ENCODE measurements around the gene DDHD1.

Gene DDHD1

DNA sequence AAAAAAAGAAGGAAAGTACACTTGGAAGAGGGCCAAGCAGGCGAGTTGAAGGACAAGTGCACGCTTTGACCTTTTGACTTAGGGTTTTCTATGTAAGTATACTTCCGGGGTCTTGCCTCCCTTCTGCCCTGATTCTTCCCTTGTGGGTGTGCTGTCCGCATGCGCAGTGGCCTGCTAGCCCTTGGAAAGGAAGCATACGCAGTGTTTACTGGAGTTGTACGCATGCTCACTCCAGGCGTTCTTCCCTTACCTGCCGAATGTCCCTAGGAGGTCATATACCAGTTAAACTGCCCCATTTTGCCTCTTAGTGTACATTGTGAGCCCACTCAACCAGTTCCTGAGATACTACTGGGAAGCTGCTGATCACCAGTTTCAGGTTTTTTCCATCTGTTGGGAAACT is 15.7 kb upstream of the DDHD1 start:
- Mint-ChIP-seq H3K4me1 (ENCODE audit: low read depth) (no peaks in the 10 kb centered on the region), H3K9me3 (no peaks in the 10 kb centered on the region), H3K27me3 (no peaks in the 10 kb centered on the region), H3K36me3 (ENCODE audit: low read depth) (peaks cover 3% of the 10 kb centered on the region), H3K27ac (no peak overlapping the region), H3K4me3 (no peak overlapping the region)

- H3K4me1 Mint-ChIP-seq (ENCODE audit: low read depth), result no peaks in the 10 kb centered on the region
- H3K27me3 Mint-ChIP-seq, result no peaks in the 10 kb centered on the region
- no peak overlapping the region for H3K27ac Mint-ChIP-seq
- H3K36me3 Mint-ChIP-seq (ENCODE audit: low read depth), result peaks cover 3% of the 10 kb centered on the region
- H3K9me3 Mint-ChIP-seq, result peaks cover 3% of the 10 kb centered on the region
- H3K4me3 Mint-ChIP-seq, result no peak overlapping the region
Measured at GRCh38 chr14:53167602-53168328, 14.6 kb upstream of the DDHD1 start.

GRCh38 chr14:53161758-53162435 is 8.8 kb upstream of the DDHD1 start:
- Mint-ChIP-seq H3K27me3 (no peaks in the 10 kb centered on the region), H3K27ac (no peak overlapping the region), H3K4me1 (ENCODE audit: low read depth) (no peaks in the 10 kb centered on the region), H3K36me3 (ENCODE audit: low read depth) (no peaks in the 10 kb centered on the region), H3K4me3 (no peak overlapping the region), H3K9me3 (peaks cover 3% of the 10 kb centered on the region)

DNA sequence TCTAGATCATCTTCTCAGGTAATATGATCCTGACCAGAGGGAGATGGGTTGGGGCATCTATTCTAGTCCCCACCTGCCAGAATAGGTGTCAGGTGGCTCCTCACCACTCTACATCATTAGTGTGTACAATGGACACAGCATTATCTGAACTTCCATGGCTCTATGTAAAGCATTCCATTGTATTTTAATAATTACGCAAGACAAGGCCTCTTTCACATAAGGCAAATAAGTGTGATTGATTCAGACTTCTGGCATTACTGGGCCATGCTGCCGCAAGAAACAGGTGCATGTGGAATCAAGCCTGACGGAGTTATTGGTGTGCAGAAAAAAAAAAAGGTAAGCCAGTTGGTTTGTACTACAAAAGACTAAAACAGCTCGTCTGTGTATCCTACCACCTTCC is 3.1 kb upstream of the DDHD1 start:
- no peak overlapping the region for H3K4me3 Mint-ChIP-seq
- no peak overlapping the region for H3K27ac Mint-ChIP-seq
- H3K27me3 Mint-ChIP-seq, result no peaks in the 10 kb centered on the region
- H3K9me3 Mint-ChIP-seq, result no peaks in the 10 kb centered on the region
- no peaks in the 10 kb centered on the region for H3K36me3 Mint-ChIP-seq (ENCODE audit: low read depth)
- H3K4me1 Mint-ChIP-seq (ENCODE audit: low read depth), result peaks cover 15% of the 10 kb centered on the region

- H3K36me3 Mint-ChIP-seq (ENCODE audit: low read depth), result peaks cover 3% of the 10 kb centered on the region
- H3K9me3 Mint-ChIP-seq, result no peaks in the 10 kb centered on the region
- peak overlapping the region; percentile 98 for H3K27ac Mint-ChIP-seq
- no peaks in the 10 kb centered on the region for H3K27me3 Mint-ChIP-seq
- H3K4me1 Mint-ChIP-seq (ENCODE audit: low read depth), result peaks cover 37% of the 10 kb centered on the region
- H3K4me3 Mint-ChIP-seq, result peak overlapping the region; percentile 100
Measured at GRCh38 chr14:53153702-53154112, 584 bp upstream of the DDHD1 start.

DNA sequence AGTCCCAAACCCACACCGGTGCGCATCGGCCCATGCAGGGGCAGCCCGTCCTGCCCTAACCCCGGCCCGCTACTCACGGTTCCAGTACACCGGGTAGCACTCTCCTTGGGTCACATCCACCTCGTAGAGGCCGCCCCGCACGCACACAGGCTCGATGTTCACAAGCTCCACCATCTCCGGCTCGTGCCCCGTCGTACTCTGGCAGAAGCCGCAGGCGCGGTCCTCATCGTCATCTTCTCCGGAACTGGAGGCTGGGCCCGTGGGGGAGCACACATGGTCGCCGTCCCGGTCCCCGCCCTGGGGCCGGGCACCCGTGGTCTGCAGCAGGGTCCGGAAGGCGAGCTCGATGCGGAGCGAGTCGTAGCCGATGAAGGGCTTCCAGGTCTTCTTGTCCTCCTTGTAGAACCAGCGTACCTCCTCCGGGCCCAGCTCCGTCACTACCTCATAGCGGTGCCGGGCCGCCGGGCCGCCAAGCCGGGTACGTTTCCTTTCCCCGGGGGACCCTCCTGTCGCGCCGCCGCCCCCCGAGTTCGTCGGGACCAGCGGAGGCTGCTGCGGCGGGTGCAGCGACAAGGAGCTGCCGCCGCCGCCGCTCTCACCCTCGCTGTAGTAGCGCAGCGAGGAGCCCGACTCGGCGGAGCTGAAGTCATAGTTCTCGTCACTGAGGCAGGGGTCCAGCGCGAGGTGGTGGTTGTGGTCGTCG is 788 bp downstream of the DDHD1 start:
- Mint-ChIP-seq H3K4me1 (ENCODE audit: low read depth) (peaks cover 51% of the 10 kb centered on the region), H3K27me3 (no peaks in the 10 kb centered on the region), H3K4me3 (peak overlapping the region; percentile 100), H3K9me3 (no peaks in the 10 kb centered on the region), H3K36me3 (ENCODE audit: low read depth) (peaks cover 5% of the 10 kb centered on the region), H3K27ac (peak overlapping the region; percentile 98)

DNA sequence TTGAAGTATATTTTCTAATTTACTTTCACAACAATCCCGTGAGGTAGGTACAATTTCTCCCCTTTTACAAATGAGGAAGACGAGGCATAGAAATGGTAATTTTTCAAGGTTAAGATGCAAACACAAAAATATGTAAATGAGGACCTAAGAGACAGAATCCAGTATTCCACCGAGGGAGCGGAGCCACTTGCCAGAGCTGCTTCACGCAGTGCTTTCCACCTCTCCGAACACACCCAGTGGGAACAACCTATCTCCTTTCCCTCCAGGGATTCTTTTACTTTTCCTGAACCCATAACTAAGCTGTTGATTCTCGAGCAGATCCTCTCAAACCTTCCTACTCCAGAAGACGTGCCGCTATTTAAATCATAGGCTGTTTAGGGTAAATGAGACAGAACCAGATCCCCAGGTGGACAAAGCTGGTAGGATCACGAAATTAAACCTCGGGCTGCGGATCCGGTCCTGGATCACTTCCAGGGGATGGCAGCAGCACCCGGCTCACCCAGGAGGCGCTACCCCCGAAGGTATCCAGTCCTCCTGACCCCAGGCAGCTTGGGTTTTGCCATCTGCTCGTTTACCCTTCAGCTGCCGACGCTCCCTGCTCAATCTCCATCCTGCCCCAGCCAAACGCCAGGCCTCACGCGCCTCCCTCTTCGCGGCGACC is 1.5 kb downstream of the DDHD1 start:
- Mint-ChIP-seq H3K27ac (peak overlapping the region; percentile 98), H3K4me3 (peak overlapping the region; percentile 100), H3K9me3 (no peaks in the 10 kb centered on the region), H3K4me1 (ENCODE audit: low read depth) (peaks cover 58% of the 10 kb centered on the region), H3K27me3 (no peaks in the 10 kb centered on the region), H3K36me3 (ENCODE audit: low read depth) (peaks cover 10% of the 10 kb centered on the region)

DNA sequence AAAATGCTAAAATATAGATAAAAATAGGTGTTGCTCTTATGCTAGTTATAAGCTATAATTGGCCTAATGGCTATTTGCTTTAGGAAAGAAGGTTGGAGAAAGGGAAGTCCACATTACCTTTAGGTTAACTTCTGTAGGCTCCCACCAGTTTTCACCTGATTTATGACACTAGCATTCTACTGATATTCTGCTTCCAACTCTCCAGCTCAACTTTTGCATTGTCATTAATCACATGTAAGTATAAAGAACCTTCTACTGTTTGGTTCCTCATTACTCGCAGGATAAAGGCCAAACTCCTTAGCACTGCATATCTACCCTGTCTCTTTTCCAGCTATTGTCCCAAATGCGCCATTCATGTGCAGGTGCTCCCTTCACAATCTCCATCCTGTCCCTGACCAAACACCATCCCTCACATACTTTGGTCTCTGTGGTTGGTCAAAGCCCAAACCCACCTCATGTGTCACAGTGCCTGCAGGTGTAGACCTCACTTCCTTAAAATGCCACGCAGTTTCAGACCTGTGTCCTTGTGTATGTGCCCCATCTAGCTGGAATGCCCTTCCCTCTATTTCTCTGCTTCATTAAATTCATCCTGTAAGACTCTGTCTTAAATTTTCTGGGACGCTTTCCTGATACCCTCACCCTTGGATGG is 3.3 kb downstream of the DDHD1 start:
- H3K27me3 Mint-ChIP-seq, result no peaks in the 10 kb centered on the region
- peaks cover 10% of the 10 kb centered on the region for H3K36me3 Mint-ChIP-seq (ENCODE audit: low read depth)
- H3K4me3 Mint-ChIP-seq, result peak overlapping the region; percentile 100
- no peak overlapping the region for H3K27ac Mint-ChIP-seq
- H3K4me1 Mint-ChIP-seq (ENCODE audit: low read depth), result peaks cover 75% of the 10 kb centered on the region
- H3K9me3 Mint-ChIP-seq, result no peaks in the 10 kb centered on the region

GRCh38 chr14:53148671-53149070 is 4.5 kb downstream of the DDHD1 start:
- H3K9me3 Mint-ChIP-seq, result no peaks in the 10 kb centered on the region
- H3K4me3 Mint-ChIP-seq, result peak overlapping the region; percentile 46
- H3K27ac Mint-ChIP-seq, result peak overlapping the region; percentile 68
- no peaks in the 10 kb centered on the region for H3K27me3 Mint-ChIP-seq
- peaks cover 75% of the 10 kb centered on the region for H3K4me1 Mint-ChIP-seq (ENCODE audit: low read depth)
- H3K36me3 Mint-ChIP-seq (ENCODE audit: low read depth), result peaks cover 16% of the 10 kb centered on the region

DNA sequence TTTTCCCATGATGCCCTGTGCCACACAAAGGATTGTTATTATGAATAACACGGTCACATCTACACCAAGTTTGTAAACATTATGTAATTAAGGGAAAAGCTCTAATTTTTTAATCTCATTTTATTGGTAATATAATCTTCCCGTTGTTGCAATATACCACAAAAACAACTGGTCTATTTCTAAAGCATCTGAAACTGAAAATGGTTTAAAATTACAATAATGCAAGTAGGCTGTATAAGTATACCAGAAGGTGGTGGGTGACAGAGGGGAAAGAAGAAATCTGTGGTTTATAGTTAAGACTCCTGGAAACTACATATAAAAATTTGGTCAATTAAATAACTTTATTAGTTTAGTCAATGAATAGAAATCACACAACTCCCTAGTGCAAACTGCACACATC is 5.2 kb downstream of the DDHD1 start:
- H3K27ac Mint-ChIP-seq, result no peak overlapping the region
- peaks cover 76% of the 10 kb centered on the region for H3K4me1 Mint-ChIP-seq (ENCODE audit: low read depth)

GRCh38 chr14:53147208-53147607 is 5.9 kb downstream of the DDHD1 start:
- Mint-ChIP-seq H3K27ac (no peak overlapping the region), H3K9me3 (peaks cover 10% of the 10 kb centered on the region), H3K4me3 (peak overlapping the region; percentile 1), H3K36me3 (ENCODE audit: low read depth) (peaks cover 29% of the 10 kb centered on the region), H3K4me1 (ENCODE audit: low read depth) (peaks cover 80% of the 10 kb centered on the region), H3K27me3 (no peaks in the 10 kb centered on the region)

More for the DNA sequence above, 5.2 kb downstream of the DDHD1 start:
- Mint-ChIP-seq H3K27me3 (no peaks in the 10 kb centered on the region), H3K36me3 (ENCODE audit: low read depth) (peaks cover 24% of the 10 kb centered on the region), H3K4me3 (peak overlapping the region; percentile 46), H3K9me3 (peaks cover 6% of the 10 kb centered on the region)

- Mint-ChIP-seq H3K27me3 (no peaks in the 10 kb centered on the region), H3K36me3 (ENCODE audit: low read depth) (peaks cover 33% of the 10 kb centered on the region), H3K9me3 (peaks cover 15% of the 10 kb centered on the region), H3K4me3 (no peak overlapping the region), H3K4me1 (ENCODE audit: low read depth) (peaks cover 80% of the 10 kb centered on the region), H3K27ac (no peak overlapping the region)
Measured at GRCh38 chr14:53146739-53147138, 6.4 kb downstream of the DDHD1 start.

DNA sequence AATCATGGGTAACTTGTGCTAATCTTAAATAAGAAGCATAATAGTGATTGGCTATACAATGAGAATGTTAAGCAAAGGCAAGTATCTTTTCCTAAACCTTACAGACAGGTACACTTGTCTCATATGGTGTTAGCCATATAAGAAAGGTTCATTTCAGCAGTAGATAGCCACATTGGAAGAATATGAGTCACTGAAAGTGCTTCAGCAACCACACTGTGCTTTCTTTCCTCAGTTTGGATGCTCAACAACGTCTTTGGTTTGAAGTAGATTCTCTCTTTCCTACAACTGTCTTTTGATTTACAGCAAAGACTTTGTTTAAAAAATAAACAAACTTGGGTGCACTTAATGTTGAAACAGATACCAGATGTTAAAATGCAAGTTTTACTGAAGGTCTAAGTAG is 8.9 kb downstream of the DDHD1 start:
- H3K36me3 Mint-ChIP-seq (ENCODE audit: low read depth), result peaks cover 58% of the 10 kb centered on the region
- peaks cover 29% of the 10 kb centered on the region for H3K9me3 Mint-ChIP-seq
- no peak overlapping the region for H3K4me3 Mint-ChIP-seq
- H3K27me3 Mint-ChIP-seq, result no peaks in the 10 kb centered on the region
- peak overlapping the region; percentile 11 for H3K27ac Mint-ChIP-seq
- peaks cover 76% of the 10 kb centered on the region for H3K4me1 Mint-ChIP-seq (ENCODE audit: low read depth)

DNA sequence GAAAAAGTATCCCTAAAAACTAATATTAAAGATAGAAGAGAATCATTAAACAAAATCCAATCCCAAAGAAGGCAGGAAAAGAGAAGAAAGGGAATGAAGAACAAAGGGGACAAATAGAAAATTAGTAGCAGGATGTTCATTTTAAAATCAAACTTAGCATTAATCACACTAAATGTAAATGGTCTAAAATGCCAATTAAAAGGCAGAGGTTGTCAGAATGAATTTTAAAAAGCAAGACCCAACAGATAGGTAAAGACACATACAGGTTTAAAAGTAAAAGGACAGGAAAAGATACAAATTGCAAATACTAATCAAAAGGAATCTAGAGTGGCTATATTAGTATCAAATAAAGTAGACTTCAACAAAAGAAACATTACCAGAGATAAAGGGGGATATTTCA is 12.5 kb downstream of the DDHD1 start:
- peaks cover 81% of the 10 kb centered on the region for H3K36me3 Mint-ChIP-seq (ENCODE audit: low read depth)

More for the DNA sequence above, 12.5 kb downstream of the DDHD1 start:
- Mint-ChIP-seq H3K9me3 (peaks cover 34% of the 10 kb centered on the region), H3K27ac (no peak overlapping the region), H3K4me3 (no peak overlapping the region), H3K4me1 (ENCODE audit: low read depth) (peaks cover 66% of the 10 kb centered on the region), H3K27me3 (no peaks in the 10 kb centered on the region)

All from stimulated activated naive CD8-positive, alpha-beta T cell treated with anti-CD3 and anti-CD28 coated beads, Interleukin-15, Interleukin-2, amounts not matched to agents 100 ng/mL and 50 ng/mL, for 24 hours (primary cell).